AG08396 (cell line): ENCODE data around the gene LDLRAD4.
A peak's percentile ranks its signal among the peaks of the same experiment; 100 is the strongest.

Experiments
- DNase-seq: peaks from one replicate; pipeline ENCODE4 v3.0.0; 2012; ENCODE audit warnings: low spot score, mixed read lengths

LDLRAD4 gene

DNA sequence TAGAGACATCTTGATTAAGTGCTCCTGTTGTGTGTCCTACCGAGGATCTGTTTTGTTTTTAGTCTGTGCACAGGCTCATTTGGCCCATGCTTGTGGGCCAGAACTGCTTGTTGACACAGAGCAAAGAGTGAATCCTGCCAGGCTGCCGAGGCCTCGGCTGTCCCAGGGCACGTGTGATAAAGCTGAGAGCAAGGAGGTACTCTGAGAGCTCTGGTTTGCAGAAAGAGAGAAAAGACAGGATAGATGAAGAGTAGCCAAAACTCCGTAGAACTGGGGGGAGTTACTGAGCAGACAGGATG, 332.7 kb downstream of the LDLRAD4 start:
- DNase-seq = no peak

DNA sequence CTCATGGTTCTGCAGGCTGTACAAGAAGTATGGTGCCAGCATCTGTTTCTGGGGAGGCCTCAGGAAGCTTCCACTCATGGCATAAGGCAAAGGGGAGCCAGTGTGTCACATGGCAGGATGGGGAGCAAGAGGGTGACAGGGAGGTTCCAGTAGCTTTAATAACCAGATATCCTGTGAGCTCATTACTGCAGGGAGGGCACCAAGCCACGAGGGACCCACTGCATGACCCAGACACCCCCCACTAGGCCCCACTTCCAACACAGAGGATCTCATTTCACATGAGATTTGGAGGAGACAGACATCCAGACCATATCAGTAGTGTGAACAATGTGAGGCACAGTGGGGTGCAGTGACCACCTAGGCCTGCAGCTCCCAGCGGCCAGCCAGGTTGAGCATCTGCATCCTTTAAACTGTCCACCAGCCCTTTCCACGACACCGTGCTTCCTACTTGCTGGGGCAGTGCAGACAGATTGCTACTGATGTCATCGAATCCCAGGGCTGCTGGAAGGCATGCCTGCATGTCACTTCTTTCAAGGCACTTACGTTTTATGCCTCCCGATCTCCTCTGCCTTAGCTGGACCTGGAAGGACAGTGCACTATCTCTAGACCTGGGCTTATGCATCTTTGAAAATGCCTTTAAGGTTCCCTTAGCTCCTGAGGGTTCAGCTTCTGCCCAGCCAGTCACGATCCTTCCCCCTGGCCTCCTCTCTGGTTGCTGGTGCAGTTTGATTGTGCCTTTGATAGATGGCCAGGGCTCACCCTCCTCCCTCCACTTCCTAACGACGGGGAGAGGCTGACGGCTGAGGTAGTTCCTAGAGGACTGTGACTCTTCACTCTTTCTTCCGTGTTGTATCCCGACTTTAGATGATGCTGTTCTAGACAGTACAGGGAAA, 333.5 kb downstream of the LDLRAD4 start:
- no peak for DNase-seq

DNA sequence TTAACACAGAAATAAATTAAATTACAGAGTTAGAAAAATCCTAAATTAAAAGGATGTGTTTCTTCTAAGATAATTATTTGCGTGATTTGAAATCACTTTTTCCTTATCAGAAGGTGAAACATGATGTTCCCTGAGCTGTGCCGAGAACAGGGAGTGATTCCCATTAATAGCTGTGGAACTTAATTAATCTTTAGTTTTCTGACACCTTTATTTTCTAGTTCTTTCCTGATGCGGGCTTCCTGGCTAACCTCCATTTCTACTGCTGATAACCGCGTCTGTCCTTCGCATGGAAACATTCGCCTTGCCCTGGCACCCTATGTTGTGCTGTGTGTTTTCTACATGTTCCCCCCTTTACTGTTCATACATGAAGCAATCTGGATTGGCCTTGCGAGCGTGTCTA, 334.9 kb downstream of the LDLRAD4 start:
- no peak for DNase-seq

GRCh38 chr18:13555192-13555591, 336.6 kb downstream of the LDLRAD4 start:
- no peak for DNase-seq

- no peak for DNase-seq
These were observed 337.3 kb downstream of the LDLRAD4 start for GRCh38 chr18:13555865-13556264.

GRCh38 chr18:13556502-13556901, 337.9 kb downstream of the LDLRAD4 start:
- no peak for DNase-seq

DNA sequence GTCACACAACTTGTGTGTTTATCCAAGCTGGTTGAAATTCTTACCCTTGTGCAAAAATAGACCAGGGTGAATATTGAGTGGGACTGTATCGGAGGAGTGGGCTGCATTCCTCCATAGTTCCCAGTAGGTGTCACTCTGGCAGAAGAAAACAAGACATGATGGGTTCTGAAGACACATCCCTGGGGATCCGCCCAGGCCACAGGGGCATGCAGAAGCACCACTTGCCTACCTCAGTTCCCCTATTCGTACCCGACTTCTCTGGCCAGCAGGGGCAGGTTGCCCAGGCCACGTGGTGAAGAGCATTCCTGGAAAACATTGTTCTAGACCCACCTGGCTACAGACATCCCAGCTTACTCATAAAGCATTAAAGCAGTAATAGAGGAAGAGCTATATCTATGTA, 339.6 kb downstream of the LDLRAD4 start:
- DNase-seq = peak; percentile 41

DNA sequence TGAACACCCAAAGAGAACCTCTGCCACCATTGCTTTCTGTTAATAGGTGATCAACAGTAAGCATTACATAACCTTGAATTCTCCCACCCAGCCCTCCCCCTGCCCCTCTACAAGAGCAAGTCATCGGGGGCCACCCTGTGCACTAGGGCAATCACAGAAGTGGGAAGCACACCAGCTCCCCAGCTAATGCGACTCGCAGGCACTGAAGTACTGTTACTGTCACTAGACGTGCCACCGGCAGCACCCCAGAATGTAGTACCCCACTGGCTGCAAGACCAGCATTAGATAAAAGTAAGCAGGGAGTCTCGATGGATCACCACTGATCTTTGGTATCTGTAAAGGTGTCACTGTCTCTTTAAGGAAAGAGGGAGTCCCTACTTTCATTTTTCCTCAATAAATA, 340.2 kb downstream of the LDLRAD4 start:
- no peak for DNase-seq

GRCh38 chr18:13559754-13560153, 341.2 kb downstream of the LDLRAD4 start:
- no peak for DNase-seq

DNA sequence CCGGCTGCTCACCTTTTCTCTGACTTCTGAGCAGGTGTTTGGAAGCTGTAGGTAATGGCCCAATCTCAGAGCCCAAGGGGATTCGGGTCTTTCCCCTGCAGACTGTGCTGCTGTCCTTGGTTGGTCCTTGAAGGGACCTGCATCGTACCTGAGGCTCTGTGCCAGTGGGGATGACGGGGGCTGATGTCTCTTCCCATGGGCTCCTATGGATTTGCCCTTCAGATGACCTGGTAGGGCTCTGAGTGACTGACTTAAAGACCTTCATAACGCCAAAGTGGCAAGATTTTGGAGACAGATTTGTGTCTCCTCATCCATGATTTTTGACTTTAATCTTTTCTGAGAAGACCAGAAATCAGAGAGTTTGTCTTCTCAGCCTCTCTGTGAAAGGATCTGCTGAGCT, 341.7 kb downstream of the LDLRAD4 start:
- DNase-seq = no peak

DNA sequence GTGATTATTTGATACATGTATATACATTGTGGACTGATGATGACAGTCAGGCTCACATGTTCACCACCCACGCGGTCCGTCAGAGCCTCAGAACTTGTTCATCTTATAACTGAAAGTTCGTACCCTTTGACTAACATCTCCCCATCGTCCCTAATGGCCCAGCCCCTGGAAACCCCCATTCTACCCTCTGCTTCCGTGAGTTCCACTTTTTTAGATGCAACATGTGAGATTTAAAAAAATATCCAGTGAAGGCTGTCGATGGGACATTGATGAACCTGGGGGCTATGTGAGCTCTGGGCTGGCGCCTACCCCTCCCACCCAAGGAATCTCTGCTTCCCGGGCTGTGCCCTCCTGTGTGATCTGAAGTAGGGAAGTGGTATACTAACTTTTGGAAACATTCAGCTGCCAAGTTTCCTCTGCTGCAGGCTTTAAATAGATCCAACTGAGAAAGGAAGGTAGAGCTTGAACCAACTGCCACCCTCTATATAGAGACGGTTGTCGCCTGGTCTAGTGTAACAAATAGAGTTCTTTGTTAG, 344.0 kb downstream of the LDLRAD4 start:
- no peak for DNase-seq

DNA sequence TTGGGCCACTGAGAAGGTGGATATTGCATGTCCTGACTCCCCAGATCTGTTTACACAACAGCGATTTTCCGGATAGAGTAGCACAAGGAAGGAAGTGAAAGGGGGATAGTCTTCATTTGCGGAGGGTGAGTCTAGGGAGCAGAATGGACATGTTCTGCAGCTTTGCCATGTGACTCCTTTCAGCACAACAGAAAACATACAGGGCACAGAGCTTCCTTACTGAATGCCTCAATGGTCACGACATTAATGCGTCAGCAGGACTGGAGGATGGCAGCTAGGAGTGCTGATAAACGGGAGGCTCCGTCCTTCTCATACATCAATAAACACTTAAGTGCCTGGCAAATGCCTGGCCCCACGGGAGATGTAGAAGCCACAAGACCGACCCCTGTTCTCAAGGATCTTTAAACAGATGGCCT, 344.8 kb downstream of the LDLRAD4 start:
- no peak for DNase-seq

GRCh38 chr18:13564579-13564978, 346.0 kb downstream of the LDLRAD4 start:
- no peak for DNase-seq

DNA sequence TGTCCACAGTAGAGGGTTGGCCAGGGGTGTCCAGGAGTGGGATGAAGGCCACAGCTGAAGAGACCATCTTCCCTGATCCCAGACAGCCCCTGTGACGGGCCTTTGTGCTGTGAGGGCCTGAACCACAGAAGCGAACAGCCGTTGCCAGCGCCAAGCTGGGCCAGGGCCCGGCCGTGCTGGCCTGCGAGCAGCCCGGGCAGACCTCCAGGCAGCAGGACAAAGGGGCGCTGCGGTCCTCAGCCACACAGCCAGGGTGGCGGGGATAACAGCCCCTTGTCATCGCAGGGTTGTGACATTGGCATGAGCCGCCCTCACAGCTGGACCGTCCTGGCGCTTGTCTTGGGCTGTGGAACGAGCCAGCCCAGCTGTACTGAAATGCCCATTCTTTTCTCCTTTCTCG, 346.7 kb downstream of the LDLRAD4 start:
- DNase-seq = no peak

DNA sequence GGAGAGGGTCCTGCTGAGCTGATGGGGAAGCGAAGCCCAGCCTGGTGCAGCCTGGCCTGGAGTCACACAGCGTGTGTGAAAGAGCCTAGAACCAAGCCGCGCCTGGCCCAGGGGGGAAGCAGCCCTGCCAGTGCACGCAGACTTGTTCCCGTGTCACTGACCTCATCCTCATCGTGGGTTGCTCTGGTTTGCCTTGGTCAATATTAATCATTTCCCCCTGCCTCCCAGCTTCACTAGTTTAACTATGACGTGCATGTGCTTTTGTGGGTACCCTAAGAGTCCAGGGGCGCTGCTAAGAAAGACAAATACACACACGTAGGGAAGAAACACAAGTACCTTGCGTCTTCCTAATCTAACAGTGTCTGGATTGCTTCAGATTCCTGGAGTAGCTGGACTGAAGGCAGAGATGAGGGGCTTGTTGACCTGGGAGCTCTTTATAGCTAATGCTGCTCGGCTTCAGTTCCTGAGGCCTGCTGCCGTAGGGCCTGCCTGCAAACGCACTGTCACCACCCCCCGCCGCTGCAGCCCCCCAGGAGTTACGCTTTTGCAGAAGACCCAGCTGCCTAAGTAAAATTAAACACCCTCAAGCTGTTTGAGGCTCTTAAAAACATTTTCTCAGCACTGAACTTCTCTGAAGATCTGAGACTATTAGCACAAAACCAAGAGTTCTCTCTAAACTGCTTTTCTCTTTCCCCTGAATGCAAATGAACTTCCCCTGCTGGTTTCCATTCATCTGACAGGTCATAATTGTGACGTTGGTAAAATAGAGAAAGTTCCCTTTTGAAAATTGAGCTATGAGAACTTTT, 348.6 kb downstream of the LDLRAD4 start:
- no peak for DNase-seq

- DNase-seq = no peak
These were observed 350.2 kb downstream of the LDLRAD4 start for GRCh38 chr18:13568443-13569392.

GRCh38 chr18:13570216-13570615, 351.7 kb downstream of the LDLRAD4 start:
- DNase-seq = no peak

- no peak for DNase-seq
These were observed 352.4 kb downstream of the LDLRAD4 start for GRCh38 chr18:13570856-13571495.

DNA sequence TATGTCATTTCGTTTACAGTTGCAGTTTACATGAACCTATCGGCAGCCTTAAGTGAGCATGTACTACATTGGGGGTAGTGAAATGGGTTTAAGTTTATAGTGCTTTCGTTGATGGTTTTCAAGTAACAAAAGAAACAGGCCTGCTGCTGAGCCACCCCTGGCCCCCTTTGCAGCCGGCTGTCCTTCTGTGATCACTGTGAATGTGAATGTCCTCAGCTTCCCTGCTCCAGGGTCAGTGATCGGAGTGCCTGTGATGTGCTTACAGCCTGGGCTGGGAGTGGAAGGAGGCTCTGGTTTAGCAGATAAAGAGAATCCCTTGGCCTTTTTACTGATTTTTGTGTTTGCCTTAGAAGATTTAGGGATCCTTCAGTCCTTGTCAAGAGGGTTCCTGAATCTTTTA, 353.6 kb downstream of the LDLRAD4 start:
- no peak for DNase-seq

DNA sequence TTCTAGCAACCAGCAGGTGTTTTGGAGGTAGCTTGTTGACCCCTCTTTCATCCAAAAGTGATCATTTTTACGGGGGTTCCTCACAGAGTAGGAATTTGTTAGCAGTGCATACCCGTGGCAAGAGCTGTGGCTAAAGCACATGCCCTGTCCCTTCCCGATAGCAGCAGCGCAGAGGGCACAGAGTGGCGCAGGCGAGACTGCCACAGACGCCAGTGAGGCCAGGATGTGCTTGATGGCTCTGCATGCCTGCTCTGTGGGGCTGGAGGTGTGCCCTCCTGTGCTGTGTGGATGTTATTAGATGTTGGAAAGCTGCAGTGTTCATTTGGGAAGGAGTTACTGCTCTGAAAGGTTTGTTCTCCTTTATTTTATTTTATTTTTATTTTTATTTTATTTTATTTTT, 354.2 kb downstream of the LDLRAD4 start:
- no peak for DNase-seq

DNA sequence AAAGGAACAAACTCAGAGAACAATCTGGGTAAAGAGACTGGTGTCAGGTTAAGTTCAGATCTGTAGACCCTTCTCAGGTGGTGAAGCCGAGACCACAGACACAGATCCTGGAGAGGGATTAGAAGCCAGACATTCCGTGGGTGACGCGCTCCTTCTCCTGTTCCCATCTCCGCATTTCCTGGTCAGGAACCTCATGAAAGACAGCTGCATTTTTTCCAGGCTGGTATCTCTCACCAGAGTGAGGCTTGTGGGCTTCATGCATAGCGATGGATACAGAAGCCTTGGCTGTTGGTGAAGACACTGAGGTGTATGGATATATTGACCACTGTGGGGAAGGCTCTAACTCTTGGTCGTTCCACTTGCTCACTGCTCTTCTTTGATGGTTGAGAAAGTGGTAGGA, 355.2 kb downstream of the LDLRAD4 start:
- DNase-seq = no peak

- no peak for DNase-seq
These were observed 355.8 kb downstream of the LDLRAD4 start for GRCh38 chr18:13574355-13574754.
